KOPT-K1 (cell line): ENCODE data around the gene GLO1.

ENCODE experiments used
- H3K27ac ChIP-seq: fragments of 200-600 bp; sonication (generic); 2 replicates; pipeline ENCODE4 v1.5.1; 2016; ENCODE audit warnings: antibody characterized with exemption, mild to moderate bottlenecking, low read depth, low read length; ENCODE audit not compliant: poor library complexity, severe bottlenecking
- H3K36me3 ChIP-seq: fragments of 200-600 bp; sonication (generic); 2 replicates; pipeline ENCODE4 v1.5.1; 2017; ENCODE audit warnings: antibody characterized with exemption, mild to moderate bottlenecking, low read length, moderate library complexity; ENCODE audit not compliant: insufficient read depth
- H3K9me3 ChIP-seq: fragments of 200-600 bp; sonication (generic); 2 replicates; pipeline ENCODE4 v1.5.1; 2017; ENCODE audit warnings: antibody characterized with exemption, low read length, mild to moderate bottlenecking; ENCODE audit not compliant: insufficient read depth, poor library complexity, severe bottlenecking

Gene GLO1

DNA sequence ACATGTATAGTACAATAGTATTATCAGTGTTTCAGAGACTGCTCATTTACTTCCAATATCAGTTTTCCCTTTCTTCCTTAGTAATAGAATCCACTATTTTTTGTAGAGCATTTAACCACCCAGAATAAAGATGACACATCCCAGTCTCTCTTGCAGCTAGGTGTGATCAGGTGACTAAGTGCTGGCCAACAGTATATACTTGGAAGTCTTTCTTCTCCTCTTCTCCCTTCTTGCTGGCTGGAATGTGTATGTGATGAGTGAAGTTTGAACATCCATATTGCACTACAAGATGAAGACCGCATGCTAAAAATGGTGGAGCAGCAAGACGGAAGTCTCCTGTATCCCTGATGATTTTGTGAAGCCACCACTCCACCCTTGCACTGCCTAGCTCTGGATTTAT, 48.7 kb downstream of the GLO1 start:
- H3K9me3 ChIP-seq: no peaks in the 10 kb centered on the region
- H3K27ac ChIP-seq: no peak overlapping the region
- H3K36me3 ChIP-seq: no peaks in the 10 kb centered on the region

DNA sequence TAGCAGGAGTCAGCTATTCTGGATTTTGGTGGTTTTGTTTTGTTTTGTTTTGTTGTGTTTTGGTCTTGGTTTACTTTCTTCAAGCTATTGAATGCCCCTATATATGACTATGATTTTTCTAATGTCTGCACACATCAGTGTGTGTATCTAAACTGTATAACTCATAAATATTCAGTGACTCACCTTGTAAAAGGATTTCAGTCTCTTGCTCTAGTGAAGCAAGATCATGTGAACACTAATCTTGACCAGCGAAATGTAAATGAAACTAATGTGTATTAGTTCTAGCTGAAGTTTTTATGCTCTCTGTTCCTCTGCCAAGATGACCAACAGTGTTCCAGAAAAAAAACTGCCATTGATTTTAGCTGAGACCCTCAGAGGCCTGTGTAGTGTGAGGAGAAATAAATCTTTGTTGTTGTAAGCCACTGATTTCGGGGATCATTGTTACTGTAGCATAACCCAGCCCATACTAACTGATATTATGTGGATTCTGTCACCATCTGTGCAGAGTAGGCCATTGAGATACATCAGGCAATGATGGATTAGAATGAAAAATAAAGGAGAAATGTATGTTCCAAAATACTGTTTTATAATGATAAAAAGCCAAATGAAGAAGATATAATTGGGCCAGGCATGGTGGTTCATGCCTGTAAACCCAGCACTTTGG, 51.7 kb downstream of the GLO1 start:
- H3K36me3 ChIP-seq: no peaks in the 10 kb centered on the region
- H3K9me3 ChIP-seq: no peaks in the 10 kb centered on the region
- H3K27ac ChIP-seq: no peak overlapping the region

DNA sequence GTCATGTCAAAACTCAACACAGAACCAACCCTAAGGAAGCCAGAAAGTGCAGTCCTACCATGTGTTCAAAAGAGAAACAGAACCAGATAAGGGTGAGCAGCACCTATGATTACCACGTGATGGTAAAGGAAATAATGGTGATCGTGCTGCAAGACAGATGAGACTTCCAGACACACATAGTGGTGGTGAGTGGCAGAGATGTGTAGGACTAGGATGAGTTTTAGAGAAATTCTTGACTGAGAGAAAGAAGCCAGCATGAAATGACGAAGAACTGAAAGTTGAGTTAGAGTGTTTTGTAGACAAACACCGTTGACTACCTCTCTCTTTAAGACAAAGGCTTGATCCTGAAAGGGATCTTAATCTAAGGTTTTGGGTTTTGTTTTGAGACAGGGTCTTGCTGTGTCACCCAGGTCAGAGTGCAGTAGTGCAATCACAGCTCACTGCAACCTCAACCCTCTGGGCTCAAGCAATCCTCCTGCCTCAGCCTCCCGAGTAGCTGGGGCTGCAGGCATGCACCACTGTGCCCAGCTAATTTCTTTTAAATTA, 52.7 kb downstream of the GLO1 start:
- Histone ChIP-seq H3K36me3 (no peaks in the 10 kb centered on the region), H3K27ac (no peak overlapping the region)

DNA sequence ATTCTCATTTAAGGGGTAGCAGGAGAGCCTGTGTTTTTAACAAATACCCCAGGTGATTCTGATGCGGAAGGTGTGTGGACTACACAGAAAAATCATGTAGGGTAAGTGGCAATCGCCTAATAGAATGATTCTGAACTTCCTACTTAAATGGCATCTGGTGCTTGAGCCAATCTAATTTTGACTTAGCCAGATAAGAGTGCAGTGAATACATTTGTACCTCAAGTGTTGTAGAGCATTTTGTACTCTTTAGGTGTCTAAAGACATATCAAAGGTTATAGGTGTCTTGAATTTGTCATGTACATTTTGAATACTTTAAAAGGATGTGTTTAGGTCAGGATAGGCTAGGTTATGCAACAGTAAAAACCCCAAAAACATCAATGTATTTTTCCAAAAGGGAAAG, 53.2 kb downstream of the GLO1 start:
- H3K36me3 ChIP-seq: no peaks in the 10 kb centered on the region
- H3K9me3 ChIP-seq: no peaks in the 10 kb centered on the region
- no peak overlapping the region for H3K27ac ChIP-seq

More for the DNA sequence above, 52.7 kb downstream of the GLO1 start:
- no peaks in the 10 kb centered on the region for H3K9me3 ChIP-seq

DNA sequence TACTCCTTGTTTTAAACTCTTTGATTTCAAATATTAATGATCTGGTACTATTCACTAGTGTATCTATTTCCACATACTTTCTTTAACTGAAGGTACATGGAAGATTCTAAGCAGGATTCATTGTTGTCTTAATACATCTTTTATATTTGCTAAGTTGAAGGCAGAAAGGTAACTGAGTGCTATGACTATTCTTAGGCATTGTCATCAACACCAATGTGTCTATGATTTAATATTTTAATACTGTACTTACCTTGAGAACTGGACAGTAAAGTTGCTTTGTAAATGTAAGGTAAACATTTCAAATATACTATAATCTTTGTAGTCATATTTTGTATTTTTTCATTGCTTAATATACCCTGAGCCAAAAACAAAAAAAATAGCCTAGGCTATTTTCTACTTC, 54.3 kb downstream of the GLO1 start:
- Histone ChIP-seq H3K27ac (no peak overlapping the region), H3K9me3 (no peaks in the 10 kb centered on the region), H3K36me3 (no peaks in the 10 kb centered on the region)

DNA sequence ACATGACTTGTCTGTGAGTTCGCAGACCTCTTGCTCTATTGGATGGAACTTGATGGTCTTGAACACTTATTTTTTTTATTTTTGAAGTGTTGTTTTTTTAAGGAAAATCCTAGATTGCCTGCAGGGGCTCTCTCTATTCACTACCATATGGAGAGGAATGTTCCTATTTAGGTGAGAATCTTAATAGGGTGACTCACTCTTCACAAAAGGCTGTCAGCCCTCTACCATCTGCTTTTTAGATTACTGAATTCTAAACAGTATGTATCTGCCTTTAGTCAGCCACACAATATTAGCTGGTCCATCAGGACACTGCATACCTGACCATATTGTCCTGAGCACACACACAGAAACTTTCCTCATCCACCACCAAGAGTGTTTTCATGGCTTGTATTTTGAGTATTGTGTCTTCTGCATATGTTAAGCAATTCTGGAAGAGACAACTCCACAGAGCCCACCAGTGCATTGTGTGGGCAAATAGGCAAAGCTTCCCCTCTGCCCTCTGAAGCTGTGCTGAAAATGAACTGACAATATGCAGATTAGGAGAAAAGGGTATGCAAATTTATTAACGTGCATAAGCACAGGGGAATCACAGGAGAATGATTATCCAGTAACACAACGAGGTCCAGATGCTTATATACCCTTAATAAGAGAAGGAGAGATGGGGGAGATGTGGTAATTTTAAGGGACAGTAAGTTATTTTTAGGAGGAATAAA, 56.6 kb downstream of the GLO1 start:
- Histone ChIP-seq H3K9me3 (no peaks in the 10 kb centered on the region), H3K36me3 (no peaks in the 10 kb centered on the region), H3K27ac (no peak overlapping the region)

DNA sequence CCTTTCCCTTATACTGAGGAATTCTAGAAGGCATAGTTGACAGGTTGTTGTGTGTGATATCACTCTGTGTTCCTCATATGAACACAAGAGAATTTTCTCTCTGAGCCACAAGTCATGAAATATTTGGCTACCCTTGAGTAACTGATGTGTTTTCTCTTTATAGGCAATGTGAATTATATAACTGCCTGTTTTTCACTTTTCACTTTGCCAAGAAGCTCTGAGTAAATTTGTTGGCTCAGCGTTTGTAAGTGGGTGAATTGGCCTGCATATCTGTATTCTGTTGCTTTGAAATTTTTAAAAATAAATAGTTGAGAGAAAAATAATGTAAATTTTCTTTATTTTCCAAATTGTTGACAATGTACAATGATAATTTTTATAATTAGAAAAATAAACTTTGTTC, 58.0 kb downstream of the GLO1 start:
- Histone ChIP-seq H3K27ac (no peak overlapping the region), H3K9me3 (no peaks in the 10 kb centered on the region), H3K36me3 (no peaks in the 10 kb centered on the region)

DNA sequence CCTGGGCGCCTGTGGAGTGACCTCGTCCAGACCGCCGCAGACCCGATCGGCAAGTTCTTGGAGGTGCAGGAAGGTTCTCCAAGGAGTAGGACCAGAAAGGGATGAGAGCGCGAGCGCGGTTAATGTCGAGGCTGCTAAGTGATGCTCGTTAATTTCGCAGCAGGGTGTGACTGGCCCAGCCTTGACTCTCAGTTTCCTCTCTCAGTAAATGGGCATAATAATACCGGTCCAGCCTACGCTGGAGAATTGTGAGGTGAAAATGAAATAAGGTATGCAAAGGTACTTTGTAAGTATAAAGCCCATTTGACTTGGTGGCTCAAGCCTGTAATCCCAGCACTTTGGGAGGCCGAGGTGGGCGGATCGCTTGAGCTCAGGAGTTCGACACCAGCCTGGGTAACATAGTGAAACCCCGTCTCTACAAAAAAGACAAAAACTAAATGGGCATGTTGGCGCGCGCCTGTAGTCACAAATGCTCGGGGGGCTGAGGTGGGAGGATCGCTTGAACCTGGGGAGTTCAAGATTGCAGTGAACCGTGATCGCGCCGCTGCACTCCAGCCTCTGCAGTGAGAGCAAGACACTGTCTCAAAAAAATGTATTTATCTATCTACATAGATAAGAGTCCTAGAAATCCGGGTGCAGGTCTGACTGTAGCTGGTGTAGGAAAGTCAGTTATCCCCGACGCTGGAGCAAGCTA, 62.6 kb downstream of the GLO1 start:
- Histone ChIP-seq H3K36me3 (no peaks in the 10 kb centered on the region), H3K27ac (peak overlapping the region; percentile 69), H3K9me3 (no peaks in the 10 kb centered on the region)

DNA sequence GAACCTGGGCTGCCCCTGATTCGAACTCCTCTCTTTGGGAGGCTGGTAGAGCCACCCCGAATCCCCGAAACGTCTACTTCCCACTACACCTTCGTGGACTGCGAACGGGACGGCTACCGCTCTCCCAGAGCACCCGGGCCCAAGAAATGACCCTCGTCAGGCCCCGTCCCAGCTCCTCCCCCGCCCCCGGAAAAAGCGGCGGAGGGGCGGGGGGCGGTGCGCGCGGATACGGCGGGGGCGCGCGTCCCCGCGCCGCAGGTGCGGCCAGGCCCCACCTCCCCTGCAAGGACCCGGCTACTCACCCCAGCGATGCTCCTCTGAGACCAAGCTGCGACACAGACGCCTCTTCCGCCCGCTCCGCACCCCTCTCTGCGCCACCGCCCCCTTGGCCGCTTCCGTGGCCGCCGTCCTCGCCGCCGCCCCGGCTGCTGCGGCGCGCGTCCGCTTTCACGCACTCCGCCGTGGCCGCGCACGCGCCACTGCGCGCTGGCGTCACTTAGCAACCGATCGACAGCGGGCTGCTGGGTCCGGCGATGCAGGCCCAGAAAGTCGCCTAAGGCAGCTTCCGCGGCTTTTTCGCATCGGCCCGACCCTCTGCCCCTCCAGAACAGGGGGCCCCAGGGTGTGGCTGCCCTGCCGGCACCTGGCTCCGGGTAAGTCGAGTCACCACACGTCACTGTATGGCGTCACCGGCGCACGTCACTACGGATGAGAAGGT, 63.3 kb downstream of the GLO1 start, which contains the start of gene BTBD9:
BTBD9 (minus strand) TSS at position 432 of the 718 bp plus-strand sequence.
- no peaks in the 10 kb centered on the region for H3K36me3 ChIP-seq
- H3K27ac ChIP-seq: peak within 1 kb of the TSS; percentile 69
- H3K9me3 ChIP-seq: no peaks in the 10 kb centered on the region

DNA sequence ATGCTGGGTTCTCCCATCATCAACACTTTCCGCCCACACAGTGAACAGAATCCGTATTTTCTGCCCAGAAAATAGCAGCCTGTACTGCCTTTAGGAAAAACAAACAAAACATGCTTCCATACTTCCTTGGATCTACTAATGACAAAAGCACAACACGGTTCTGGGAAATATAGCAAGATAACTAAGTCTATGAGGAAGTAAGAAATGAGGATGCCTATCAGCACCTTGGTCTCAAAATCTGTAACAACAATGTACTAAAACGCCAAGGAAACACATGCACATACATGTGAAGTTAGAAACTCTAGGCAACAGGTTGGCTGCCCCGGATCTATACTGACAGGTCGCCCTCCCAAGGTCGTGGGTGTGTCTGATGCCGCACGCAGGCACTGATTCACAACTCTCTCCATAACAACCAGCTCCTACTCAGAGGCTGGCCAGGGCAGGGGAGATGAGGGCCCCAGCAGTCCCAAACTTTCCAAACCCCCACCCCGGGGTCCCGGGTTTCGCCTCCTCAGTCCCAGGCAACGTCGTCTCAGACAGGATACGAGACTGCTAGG, 63.9 kb downstream of the GLO1 start:
- peak overlapping the region; percentile 69 for H3K27ac ChIP-seq
- H3K36me3 ChIP-seq: no peaks in the 10 kb centered on the region
- no peaks in the 10 kb centered on the region for H3K9me3 ChIP-seq

DNA sequence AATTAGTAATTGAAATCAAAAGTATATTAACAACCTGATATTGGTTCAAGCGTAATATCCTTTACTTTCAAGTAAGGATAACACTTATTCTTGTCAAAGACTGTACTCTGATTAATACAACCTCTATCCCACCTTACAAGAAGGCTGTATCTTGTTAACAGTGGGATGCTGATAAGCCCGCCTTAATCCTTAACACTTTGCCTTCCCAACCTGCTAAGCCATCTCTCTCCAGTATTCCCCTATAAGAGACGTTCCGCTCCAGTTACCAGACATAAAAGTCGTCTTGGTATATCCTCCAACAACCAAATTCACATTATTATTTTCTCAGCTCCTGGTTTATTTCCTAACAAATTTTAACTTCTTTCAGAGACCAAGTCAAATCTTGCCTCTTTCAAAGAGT, 65.2 kb downstream of the GLO1 start:
- no peak overlapping the region for H3K27ac ChIP-seq
- no peaks in the 10 kb centered on the region for H3K9me3 ChIP-seq
- no peaks in the 10 kb centered on the region for H3K36me3 ChIP-seq

DNA sequence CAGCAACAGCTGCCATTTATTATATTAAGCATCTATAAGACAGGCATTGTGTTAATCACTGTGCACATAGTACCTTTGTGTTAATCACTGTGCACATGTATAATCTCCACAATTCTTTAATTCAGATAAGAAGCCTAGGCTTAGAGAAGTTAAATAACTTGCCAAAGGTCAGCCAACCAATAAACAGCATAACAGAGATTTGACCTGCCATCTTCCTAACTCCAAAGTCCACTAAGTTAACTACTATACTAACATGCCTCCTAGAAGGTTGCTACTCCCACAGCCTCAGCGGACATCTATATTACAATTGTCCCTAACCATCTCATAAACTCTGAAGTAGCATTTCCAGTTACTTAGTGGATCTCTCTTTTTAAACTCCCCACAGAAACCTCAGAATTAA, 66.9 kb downstream of the GLO1 start:
- Histone ChIP-seq H3K36me3 (no peaks in the 10 kb centered on the region), H3K9me3 (no peaks in the 10 kb centered on the region), H3K27ac (no peak overlapping the region)

DNA sequence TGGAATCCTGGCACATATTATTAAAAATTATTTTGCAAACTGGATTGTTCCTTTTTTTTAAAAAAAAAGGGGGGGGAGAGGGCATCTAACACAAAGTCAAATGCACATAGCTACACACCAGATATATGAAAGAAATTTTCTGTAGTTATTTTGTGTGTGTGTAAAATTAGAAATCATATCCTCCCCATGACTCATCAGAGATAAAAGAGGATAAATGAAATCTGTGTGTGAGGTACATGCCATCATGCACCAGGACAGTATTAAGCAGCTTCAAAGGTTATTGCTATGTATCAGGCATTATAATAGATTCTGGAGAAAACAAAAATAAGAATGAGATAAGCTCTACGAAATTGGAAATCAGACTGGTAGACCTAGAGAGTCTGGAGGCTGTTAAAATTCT, 68.4 kb downstream of the GLO1 start:
- no peaks in the 10 kb centered on the region for H3K36me3 ChIP-seq
- no peaks in the 10 kb centered on the region for H3K9me3 ChIP-seq
- H3K27ac ChIP-seq: no peak overlapping the region

DNA sequence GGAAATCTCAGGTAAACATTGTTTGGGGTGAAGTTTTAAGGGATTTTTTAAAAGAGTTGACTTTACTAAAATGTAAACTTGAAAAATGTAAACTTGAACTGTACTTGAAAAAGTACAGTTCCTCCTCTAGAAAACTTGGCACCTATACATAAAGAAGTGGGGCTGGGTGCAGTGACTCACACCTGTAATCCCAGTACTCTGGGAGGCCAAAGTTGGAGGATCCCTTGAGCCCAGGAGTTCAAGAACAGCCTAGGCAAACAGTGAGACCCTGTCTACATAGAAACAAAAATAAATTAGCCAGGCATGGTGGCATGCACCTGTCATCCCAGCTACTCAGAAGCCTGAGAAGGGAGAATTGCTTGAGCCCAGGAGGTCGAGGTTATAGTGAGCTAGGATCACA, 70.5 kb downstream of the GLO1 start:
- H3K36me3 ChIP-seq: no peaks in the 10 kb centered on the region
- H3K9me3 ChIP-seq: no peaks in the 10 kb centered on the region
- H3K27ac ChIP-seq: no peak overlapping the region
